HEK293 (cell line): ENCODE data around the gene ZW10.
A peak's percentile ranks its signal among the peaks of the same experiment; 100 is the strongest.

Experiments used
- CTCF ChIA-PET: fragments of 350-600 bp; formaldehyde crosslinking; extraction: SDS; loops from one replicate; lab custom pipeline; 2021; ENCODE audit warnings: antibody characterized with exemption; lab: Yijun Ruan, JAX
- POLR2A ChIA-PET: fragments of 300-600 bp; formaldehyde crosslinking; extraction: SDS; loops from one replicate; lab custom pipeline; 2020; ENCODE audit warnings: antibody characterized with exemption, inconsistent platforms; lab: Yijun Ruan, JAX
- H3K27ac ChIP-seq: fragments of 200-500 bp; sonication (Bioruptor generic); 2 replicates; pipeline ENCODE4 v1.5.1; 2014; ENCODE audit warnings: low read depth, low read length, control low read depth, inconsistent platforms; ENCODE audit errors: extremely low read depth
- H3K36me3 ChIP-seq, 2 experiments: fragments of 200-500 bp in 1 of 2; sonication (Bioruptor generic) in 1 of 2; 1 replicate in 1 of 2; 2 replicates in 1 of 2; pipeline ENCODE4 v1.5.1; 2014 to 2017; ENCODE audit warnings: inconsistent platforms in 2 of 2, low read length in 2 of 2; ENCODE audit not compliant: control insufficient read depth in 2 of 2, insufficient read depth in 1 of 2
- H3K4me1 ChIP-seq: fragments of 200-500 bp; sonication (Bioruptor generic); 2 replicates; pipeline ENCODE4 v1.5.1; 2014; ENCODE audit warnings: mild to moderate bottlenecking, low read length, inconsistent platforms; ENCODE audit not compliant: control insufficient read depth, insufficient read depth
- H3K4me3 ChIP-seq: 2 replicates; pipeline ENCODE4 v1.5.1; 2011; ENCODE audit warnings: low read depth, mild to moderate bottlenecking, control low read depth, low read length, moderate library complexity
- H3K9me3 ChIP-seq: fragments of 200-500 bp; sonication (Bioruptor generic); 2 replicates; pipeline ENCODE4 v1.5.1; 2014; ENCODE audit warnings: low read depth, low read length, inconsistent platforms; ENCODE audit not compliant: control insufficient read depth, insufficient read depth
- GLI2 ChIP-seq: fragments of 450-650 bp; formaldehyde crosslinking; IDR thresholded peaks from 2 replicates; pipeline ENCODE4; 2017; ENCODE audit warnings: missing biosample characterization, missing genetic modification characterization, low read depth, borderline replicate concordance
- PRDM10 ChIP-seq: fragments of 450-650 bp; formaldehyde crosslinking; IDR thresholded peaks from 2 replicates; pipeline ENCODE4 v1.5.1; 2016; ENCODE audit warnings: missing biosample characterization, missing genetic modification characterization
- SALL2 ChIP-seq: fragments of 450-650 bp; formaldehyde crosslinking; IDR thresholded peaks from 2 replicates; pipeline ENCODE4 v1.5.0; 2017; ENCODE audit warnings: missing biosample characterization, mild to moderate bottlenecking, missing genetic modification characterization, borderline replicate concordance
- SETDB1 ChIP-seq: IDR thresholded peaks from one replicate; pipeline ENCODE4 v1.6.1; 2017; ENCODE audit warnings: mild to moderate bottlenecking, low read length, moderate library complexity, mixed read lengths; ENCODE audit not compliant: insufficient read length
- TRIM28 ChIP-seq: IDR thresholded peaks from 2 replicates; pipeline ENCODE4 v1.6.1; 2011; ENCODE audit warnings: low read length, control low read depth, borderline replicate concordance
- YY1 ChIP-seq: fragments of 450-650 bp; formaldehyde crosslinking; IDR thresholded peaks from 2 replicates; pipeline ENCODE4 v1.5.1; 2018; ENCODE audit warnings: missing biosample characterization, missing genetic modification characterization
- ZBTB6 ChIP-seq: fragments of 450-650 bp; formaldehyde crosslinking; IDR thresholded peaks from 2 replicates; pipeline ENCODE4 v1.5.1; 2017; ENCODE audit warnings: missing biosample characterization, missing genetic modification characterization
- ZFHX2 ChIP-seq: fragments of 450-650 bp; formaldehyde crosslinking; conservative IDR thresholded peaks from 2 replicates; pipeline ENCODE4 v1.5.1; 2016; ENCODE audit warnings: missing biosample characterization, missing genetic modification characterization
- ZFP41 ChIP-seq: fragments of 450-650 bp; formaldehyde crosslinking; IDR thresholded peaks from 2 replicates; pipeline ENCODE4 v1.5.1; 2016; ENCODE audit warnings: missing biosample characterization, missing genetic modification characterization, borderline replicate concordance
- ZNF114 ChIP-seq: fragments of 450-650 bp; formaldehyde crosslinking; IDR thresholded peaks from 2 replicates; pipeline ENCODE4 v1.5.0; 2017; ENCODE audit warnings: missing biosample characterization, missing genetic modification characterization
- ZNF335 ChIP-seq: fragments of 450-650 bp; formaldehyde crosslinking; conservative IDR thresholded peaks from 2 replicates; pipeline ENCODE4 v1.5.1; 2016; ENCODE audit warnings: missing biosample characterization, missing genetic modification characterization
- ZNF561 ChIP-seq: fragments of 450-650 bp; IDR thresholded peaks from 2 replicates; pipeline ENCODE4 v1.5.1; 2018; ENCODE audit warnings: missing biosample characterization, missing genetic modification characterization, borderline replicate concordance
- ZNF624 ChIP-seq: fragments of 450-650 bp; formaldehyde crosslinking; IDR thresholded peaks from 2 replicates; pipeline ENCODE4 v1.5.1; 2017; ENCODE audit warnings: missing biosample characterization, missing genetic modification characterization
- ZNF654 ChIP-seq: fragments of 450-650 bp; formaldehyde crosslinking; IDR thresholded peaks from 2 replicates; pipeline ENCODE4 v1.5.1; 2016; ENCODE audit warnings: low read depth, missing biosample characterization, missing genetic modification characterization
- ZNF658 ChIP-seq: fragments of 450-650 bp; formaldehyde crosslinking; IDR thresholded peaks from 2 replicates; pipeline ENCODE4; 2016; ENCODE audit warnings: missing biosample characterization, missing genetic modification characterization

ZW10 gene

GRCh38 chr11:113805640-113806039, 32.1 kb upstream of the ZW10 start (continued):
- TF ChIP-seq ZBTB6 (no peak), SALL2 (no peak), GLI2 (tag by site-specific recombination) (no peak), ZNF335 (no peak), ZNF624 (tag by site-specific recombination) (no peak), ZNF658 (tag by site-specific recombination) (no peak), ZFHX2 (tag by site-specific recombination) (no peak), ZNF114 (tag by site-specific recombination) (no peak)

- Histone ChIP-seq H3K9me3 (no peaks in the 10 kb centered on the region), H3K4me1 (no peaks in the 10 kb centered on the region), H3K36me3 (peaks cover 11 to 85% of the 10 kb centered on the region in 2 experiments; a peak in 2 of 3 replicates), H3K27ac (no peak overlapping the region), H3K4me3 (no peak overlapping the region)
- CTCF ChIA-PET, result interaction anchor here (7.6 kb wide), 1 partner anchor 460 kb away, joined by 72 read pairs; no protein-coding TSS in a partner anchor
- POLR2A ChIA-PET, result no interaction called here
- TF ChIP-seq YY1 (no peak), SETDB1 (no peak), ZNF114 (tag by site-specific recombination) (no peak), TRIM28 (no peak), ZNF561 (tag by site-specific recombination) (no peak)
These were observed 29.1 kb upstream of the ZW10 start for GRCh38 chr11:113802621-113803020.

- H3K27ac ChIP-seq, result no peak overlapping the region
- TF ChIP-seq ZNF624 (tag by site-specific recombination) (no peak), PRDM10 (0 out of 2 replicates have a peak, but pooled peaks have one; percentile 27), ZNF654 (tag by site-specific recombination) (peak; percentile 46), ZFP41 (tag by site-specific recombination) (no peak)
- TF ChIP-seq, all 188 proteins: peak for 2
- no peak overlapping the region for H3K4me3 ChIP-seq
- peaks cover 6 to 41% of the 10 kb centered on the region in 2 experiments; a peak in 2 of 3 replicates for H3K36me3 ChIP-seq
- ChIA-PET CTCF (interaction anchor here (0.6 to 3.1 kb wide), 19 partner anchors 10 to 492 kb away, joined by 3 to 23 read pairs (median 3); no protein-coding TSS in a partner anchor), POLR2A (no interaction called here)
- no peaks in the 10 kb centered on the region for H3K4me1 ChIP-seq
- H3K9me3 ChIP-seq, result no peaks in the 10 kb centered on the region
These were observed 23.3 kb upstream of the ZW10 start for GRCh38 chr11:113796663-113797259.
